ENCODE measurements around the gene HOXA4.

Gene HOXA4

GRCh38 chr7:27156916-27157701 lies 26.6 kb upstream of the HOXA4 start:
- 0 out of 2 replicates have a peak, but pooled peaks cover 3% of the 10 kb centered on the region for H3K36me3 ChIP-seq (ENCODE audit: insufficient read depth, low read length)
- H3K9ac ChIP-seq (ENCODE audit: low read depth, low read length, poor library complexity, severe bottlenecking): peak overlapping the region; percentile 99
- H3K4me2 ChIP-seq (ENCODE audit: low read depth, low read length, poor library complexity, severe bottlenecking): peak overlapping the region; percentile 91
- peaks cover 29% of the 10 kb centered on the region for H3K4me1 ChIP-seq (ENCODE audit: insufficient read depth, low read length, poor library complexity, severe bottlenecking)
- H3K79me2 ChIP-seq (ENCODE audit: insufficient read depth, low read length): peaks cover 98% of the 10 kb centered on the region
- TF ChIP-seq EZH2phosphoT487 (IDR thresholded peaks at IDR 0.05; ENCODE audit: borderline replicate concordance) (no peak), CTCF (conservative IDR thresholded peaks at IDR 0.05; ENCODE audit: low read length) (no peak)
- no peaks in the 10 kb centered on the region for H3K9me2 ChIP-seq (replicated peaks; ENCODE audit: low read depth, low read length)
- H3K9me3 ChIP-seq (ENCODE audit: insufficient read depth, low read depth, low read length): no peaks in the 10 kb centered on the region
- peak overlapping the region; percentile 94 for H3K4me3 ChIP-seq (ENCODE audit: low read length, poor library complexity, severe bottlenecking)
- H3F3A ChIP-seq (ENCODE audit: low read depth): peaks cover 5% of the 10 kb centered on the region; the same call in 1 of the 2 replicates
- no peak overlapping the region for H2AFZ ChIP-seq (ENCODE audit: low read length)
- H3K27me3 ChIP-seq (ENCODE audit: insufficient read depth, low read length, poor library complexity, severe bottlenecking): peaks cover 6% of the 10 kb centered on the region
- peaks cover 5% of the 10 kb centered on the region for H4K20me1 ChIP-seq (ENCODE audit: insufficient read depth, low read length, poor library complexity, severe bottlenecking)

- TF ChIP-seq CTCF (conservative IDR thresholded peaks at IDR 0.05; ENCODE audit: low read length): no peak
- H3K79me2 ChIP-seq (ENCODE audit: insufficient read depth, low read length): peaks cover 98% of the 10 kb centered on the region
- peaks cover 8% of the 10 kb centered on the region for H4K20me1 ChIP-seq (ENCODE audit: insufficient read depth, low read length, poor library complexity, severe bottlenecking)
- H3K4me3 ChIP-seq (ENCODE audit: low read length, poor library complexity, severe bottlenecking): peak within 1 kb of the TSS; percentile 94
- peaks cover 29% of the 10 kb centered on the region for H3K4me1 ChIP-seq (ENCODE audit: insufficient read depth, low read length, poor library complexity, severe bottlenecking)
- no peak within 1 kb of the TSS for H2AFZ ChIP-seq (ENCODE audit: low read length)
- H3K9me3 ChIP-seq (ENCODE audit: insufficient read depth, low read depth, low read length): no peaks in the 10 kb centered on the region
- H3K9ac ChIP-seq (ENCODE audit: low read depth, low read length, poor library complexity, severe bottlenecking): peak within 1 kb of the TSS; percentile 99
- peak within 1 kb of the TSS; percentile 91 for H3K4me2 ChIP-seq (ENCODE audit: low read depth, low read length, poor library complexity, severe bottlenecking)
- no peaks in the 10 kb centered on the region for H3F3A ChIP-seq (ENCODE audit: low read depth)
- H3K36me3 ChIP-seq (ENCODE audit: insufficient read depth, low read length): 0 out of 2 replicates have a peak, but pooled peaks cover 3% of the 10 kb centered on the region
- peaks cover 8% of the 10 kb centered on the region for H3K27me3 ChIP-seq (ENCODE audit: insufficient read depth, low read length, poor library complexity, severe bottlenecking)
- H3K9me2 ChIP-seq (replicated peaks; ENCODE audit: low read depth, low read length): no peaks in the 10 kb centered on the region
Measured at GRCh38 chr7:27156508-27156898, 25.9 kb upstream of the HOXA4 start, which contains the start of gene HOXA7. Gene HOXA7, minus strand, starts transcription at chr7:27156675. Its CDS starts 130 bp downstream, at chr7:27156545.

GRCh38 chr7:27155816-27156507 lies 25.4 kb upstream of the HOXA4 start:
- Histone ChIP-seq H3F3A (ENCODE audit: low read depth) (no peaks in the 10 kb centered on the region), H3K79me2 (ENCODE audit: insufficient read depth, low read length) (peaks cover 99% of the 10 kb centered on the region), H3K36me3 (ENCODE audit: insufficient read depth, low read length) (0 out of 2 replicates have a peak, but pooled peaks cover 3% of the 10 kb centered on the region), H3K4me2 (ENCODE audit: low read depth, low read length, poor library complexity, severe bottlenecking) (peak overlapping the region; percentile 91), H3K9me3 (ENCODE audit: insufficient read depth, low read depth, low read length) (no peaks in the 10 kb centered on the region), H3K4me3 (ENCODE audit: low read length, poor library complexity, severe bottlenecking) (peak overlapping the region; percentile 94), H3K4me1 (ENCODE audit: insufficient read depth, low read length, poor library complexity, severe bottlenecking) (peaks cover 29% of the 10 kb centered on the region), H3K9me2 (replicated peaks; ENCODE audit: low read depth, low read length) (no peaks in the 10 kb centered on the region), H3K27me3 (ENCODE audit: insufficient read depth, low read length, poor library complexity, severe bottlenecking) (peaks cover 14% of the 10 kb centered on the region), H3K9ac (ENCODE audit: low read depth, low read length, poor library complexity, severe bottlenecking) (peak overlapping the region; percentile 99), H2AFZ (ENCODE audit: low read length) (no peak overlapping the region), H4K20me1 (ENCODE audit: insufficient read depth, low read length, poor library complexity, severe bottlenecking) (peaks cover 14% of the 10 kb centered on the region)
- TF ChIP-seq CTCF (conservative IDR thresholded peaks at IDR 0.05; ENCODE audit: low read length): no peak
- no peak for TF ChIP-seq EZH2phosphoT487 (IDR thresholded peaks at IDR 0.05; ENCODE audit: borderline replicate concordance)

Data from Loucy (cell line).